A673 (cell line): ENCODE results near the gene PDE11A.

ENCODE experiments used
- CTCF ChIP-seq: fragments of 300-800, 200-600 bp; sonication (generic); conservative IDR thresholded peaks from 2 replicates; pipeline ENCODE4 v1.5.1; 2017; ENCODE audit warnings: low read depth, mild to moderate bottlenecking, antibody characterized with exemption, low read length, moderate library complexity, mixed read lengths
- EZH2 ChIP-seq: fragments of 200-600 bp; sonication (generic); IDR thresholded peaks from 2 replicates; pipeline ENCODE4 v1.6.1; 2017; ENCODE audit warnings: borderline replicate concordance, low read depth, mild to moderate bottlenecking, mixed read lengths, antibody characterized with exemption, low read length; ENCODE audit not compliant: poor library complexity, severe bottlenecking

- TF ChIP-seq CTCF (no peak), EZH2 (no peak)
Measured at GRCh38 chr2:177897278-177897677, 175.3 kb downstream of the PDE11A start.
